Peyer's patch (tissue), 4 donors: ENCODE data around the gene SF3B5. TPM values are rescaled to one million over a fixed set of nuclear protein-coding genes. Genes with fewer than 3 reads are reported as not detected.
"Not testable (repeated sequence)": the region's sequence is repeated elsewhere in the genome, so short reads cannot be mapped to it uniquely, and the experiment has no call there.

ENCODE experiments used
- DNase-seq, 3 donors: peaks; one replicate each; pipeline ENCODE4 v3.0.0-alpha.2; 2017 to 2019
- H3K27ac ChIP-seq, 4 donors: fragments of 200-600 bp; sonication (generic); one replicate each; pipeline ENCODE4 v1.5.1; 2016 to 2019
- H3K27me3 ChIP-seq, 2 donors: fragments of 200-600 bp; sonication (generic); one replicate each; pipeline ENCODE4 v1.5.1; 2019
- H3K36me3 ChIP-seq, 3 donors: fragments of 200-600 bp; sonication (generic); one replicate each; pipeline ENCODE4 v1.5.1; 2016 to 2019
- H3K4me1 ChIP-seq, 4 donors: fragments of 200-600 bp; sonication (generic); one replicate each; pipeline ENCODE4 v1.5.1; 2016 to 2019
- H3K4me3 ChIP-seq, 4 donors: fragments of 200-600 bp; sonication (generic); 1 replicate in 3 of 4; 2 replicates in 1 of 4; pipeline ENCODE4 v1.5.1; 2016 to 2019; ENCODE audit warnings: mild to moderate bottlenecking in 1 of 4
- H3K9me3 ChIP-seq, 4 donors: fragments of 200-600 bp; sonication (generic); one replicate each; pipeline ENCODE4 v1.5.1; 2016 to 2019; ENCODE audit warnings: mild to moderate bottlenecking in 1 of 4
- CTCF ChIP-seq, 6 experiments: fragments of 450-650 bp in 4 of 6; fragments of 200-600 bp in 2 of 6; sonication (generic) in 1 of 6; IDR thresholded peaks; one replicate each; pipeline ENCODE4 v1.5.1; 2017 to 2019; ENCODE audit warnings: antibody characterized with exemption in 6 of 6, mild to moderate bottlenecking in 3 of 6, moderate library complexity in 1 of 6
- POLR2A ChIP-seq, 2 donors: fragments of 450-650 bp; IDR thresholded peaks; one replicate each; pipeline ENCODE4 v1.5.1; 2017; ENCODE audit warnings: antibody characterized with exemption in 2 of 2, mild to moderate bottlenecking in 2 of 2, moderate library complexity in 2 of 2
- total RNA-seq, 4 donors: library from RNA; depleted of rRNA; stranded (reverse); fragments of >200 nt; gene quantifications; one replicate each; pipeline ENCODE4 v1.1.0, GENCODE V29; 2016

The SF3B5 gene
- total RNA-seq, 4 donors from 2014 or later = 66.8 to 114 (median 94.0) TPM

DNA sequence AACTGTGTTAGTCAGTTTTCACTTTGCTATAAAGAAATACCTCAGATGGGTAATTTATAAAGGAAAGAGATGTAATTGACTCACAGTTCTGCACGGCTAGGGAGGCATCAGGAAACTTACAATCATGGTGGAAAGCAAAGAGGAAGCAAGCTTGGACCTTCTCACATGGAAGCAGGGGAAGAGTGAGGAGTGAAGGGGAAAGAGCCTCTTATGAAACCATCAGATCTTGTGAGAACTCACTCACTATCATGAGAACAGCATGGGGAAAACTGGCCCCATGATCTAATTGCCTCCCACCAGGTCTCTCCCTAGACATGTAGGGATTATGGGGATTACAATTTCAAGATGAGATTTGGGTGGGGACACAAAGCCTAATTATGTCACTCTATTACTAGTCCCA is 46.0 kb downstream of the SF3B5 start:
- Histone ChIP-seq H3K4me1 (no peaks in the 10 kb centered on the region), H3K4me3 (no peak overlapping the region), H3K9me3 (peaks cover 0 to 4% (median 0%) of the 10 kb centered on the region in 4 donors), H3K27me3 (no peaks in the 10 kb centered on the region), H3K36me3 (no peaks in the 10 kb centered on the region), H3K27ac (no peak overlapping the region)
- no peak for TF ChIP-seq CTCF (IDR thresholded peaks at IDR 0.05)
- TF ChIP-seq POLR2A (IDR thresholded peaks at IDR 0.05) = no peak
- DNase-seq = no peak

- H3K9me3 ChIP-seq = peaks cover 0 to 4% (median 0%) of the 10 kb centered on the region in 4 donors
- DNase-seq = no peak
- no peak overlapping the region for H3K4me3 ChIP-seq
- H3K27me3 ChIP-seq = no peaks in the 10 kb centered on the region
- TF ChIP-seq POLR2A (IDR thresholded peaks at IDR 0.05) (no peak), CTCF (IDR thresholded peaks at IDR 0.05) (no peak)
- no peaks in the 10 kb centered on the region for H3K4me1 ChIP-seq
- H3K36me3 ChIP-seq = no peaks in the 10 kb centered on the region
- H3K27ac ChIP-seq = no peak overlapping the region
Measured at GRCh38 chr6:144047688-144048087, 47.7 kb downstream of the SF3B5 start.

DNA sequence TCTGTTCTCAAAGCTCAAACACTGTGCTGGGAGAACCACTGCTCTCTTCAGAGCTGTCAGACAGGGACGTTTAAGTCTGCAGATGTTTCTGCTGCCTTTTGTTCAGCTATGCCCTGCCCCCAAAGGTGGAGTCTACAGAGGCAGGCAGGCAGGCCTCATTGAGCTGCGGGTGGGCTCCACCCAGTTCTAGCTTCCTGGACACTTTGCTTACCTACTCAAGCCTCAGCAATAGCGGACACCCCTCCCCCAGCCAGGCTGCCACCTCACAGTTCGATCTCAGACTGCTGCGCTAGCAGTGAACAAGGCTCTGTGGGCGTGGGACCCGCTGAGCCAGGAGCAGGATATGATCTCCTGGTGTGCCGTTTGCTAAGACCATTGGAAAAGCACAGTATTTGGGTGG is 48.7 kb downstream of the SF3B5 start:
- H3K9me3 ChIP-seq, H3K4me3 ChIP-seq, H3K36me3 ChIP-seq, H3K27ac ChIP-seq, H3K4me1 ChIP-seq, H3K27me3 ChIP-seq, DNase-seq: not testable (repeated sequence)

- DNase-seq, H3K27me3 ChIP-seq, H3K36me3 ChIP-seq, H3K4me3 ChIP-seq, H3K9me3 ChIP-seq, H3K27ac ChIP-seq, H3K4me1 ChIP-seq: not testable (repeated sequence)
Measured at GRCh38 chr6:144044989-144045388, 50.4 kb downstream of the SF3B5 start.

Other genes with a start within 250 kb of the SF3B5 start
- gene ZC2HC1B, start 231.1 kb downstream of the SF3B5 start, total RNA-seq = not detected
- 10 to 100 TPM; 12.1 to 27.2 (median 22.5) TPM for gene PLAGL1, start 87.3 kb downstream of the SF3B5 start, total RNA-seq
- 10 to 100 TPM in 1 of 4 donors, 1 to 10 TPM in 3; 1.6 to 11.6 (median 2.4) TPM for gene STX11, start 54.9 kb upstream of the SF3B5 start, total RNA-seq
- gene UTRN, start 189.8 kb upstream of the SF3B5 start, total RNA-seq = 100 to 1,000 TPM in 2 of 4 donors, 10 to 100 TPM in 2; 61.1 to 579 (median 115) TPM